Measurements from ENCODE around the gene FSTL1. TPM values are rescaled to one million over a fixed set of nuclear protein-coding genes. Genes with fewer than 3 reads are reported as not detected.

Gene FSTL1
- total RNA-seq, 6 experiments from 2014 or later, result 32.8 to 50.0 (median 45.5) TPM

- Histone ChIP-seq H3K36me3 (peaks cover 0 to 25% (median 2%) of the 10 kb centered on the region in 4 donors), H3K9me3 (no peaks in the 10 kb centered on the region)
- intact Hi-C loops (cut with DNase I), result no loop called here
Observed at GRCh38 chr3:120407508-120408287, 43.1 kb downstream of the FSTL1 start.

DNA sequence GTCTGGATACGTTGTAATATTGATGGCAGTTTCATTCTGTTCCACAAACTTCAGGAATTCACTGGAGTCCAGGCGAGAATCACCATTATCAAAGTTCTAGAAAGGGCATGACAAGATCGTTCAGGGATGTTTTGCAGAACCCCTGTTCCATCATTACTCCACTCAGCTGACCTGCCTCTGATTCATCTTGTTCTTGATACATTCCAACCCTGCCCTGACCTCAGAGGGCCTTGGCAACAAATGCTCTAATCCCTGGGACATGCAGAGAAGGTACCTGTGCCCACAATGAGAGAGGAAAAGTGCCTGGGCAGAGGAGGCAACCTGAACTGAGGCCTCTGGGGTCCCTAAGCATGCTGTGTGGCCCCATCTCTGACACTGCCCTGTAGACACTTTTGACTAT is 45.9 kb downstream of the FSTL1 start:
- intact Hi-C loops (cut with DNase I), result no loop called here
- TF ChIP-seq, protein P1, sequence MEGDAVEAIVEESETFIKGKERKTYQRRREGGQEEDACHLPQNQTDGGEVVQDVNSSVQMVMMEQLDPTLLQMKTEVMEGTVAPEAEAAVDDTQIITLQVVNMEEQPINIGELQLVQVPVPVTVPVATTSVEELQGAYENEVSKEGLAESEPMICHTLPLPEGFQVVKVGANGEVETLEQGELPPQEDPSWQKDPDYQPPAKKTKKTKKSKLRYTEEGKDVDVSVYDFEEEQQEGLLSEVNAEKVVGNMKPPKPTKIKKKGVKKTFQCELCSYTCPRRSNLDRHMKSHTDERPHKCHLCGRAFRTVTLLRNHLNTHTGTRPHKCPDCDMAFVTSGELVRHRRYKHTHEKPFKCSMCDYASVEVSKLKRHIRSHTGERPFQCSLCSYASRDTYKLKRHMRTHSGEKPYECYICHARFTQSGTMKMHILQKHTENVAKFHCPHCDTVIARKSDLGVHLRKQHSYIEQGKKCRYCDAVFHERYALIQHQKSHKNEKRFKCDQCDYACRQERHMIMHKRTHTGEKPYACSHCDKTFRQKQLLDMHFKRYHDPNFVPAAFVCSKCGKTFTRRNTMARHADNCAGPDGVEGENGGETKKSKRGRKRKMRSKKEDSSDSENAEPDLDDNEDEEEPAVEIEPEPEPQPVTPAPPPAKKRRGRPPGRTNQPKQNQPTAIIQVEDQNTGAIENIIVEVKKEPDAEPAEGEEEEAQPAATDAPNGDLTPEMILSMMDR (IDR thresholded peaks at IDR 0.05), result no peak
- no peak for TF ChIP-seq POLR2A (IDR thresholded peaks at IDR 0.05)
- Histone ChIP-seq H3K4me3 (no peak overlapping the region), H3K9me3 (no peaks in the 10 kb centered on the region), H3K27ac (no peak overlapping the region), H3K36me3 (peaks cover 0 to 25% (median 5%) of the 10 kb centered on the region in 4 donors), H3K4me1 (no peaks in the 10 kb centered on the region), H3K27me3 (no peaks in the 10 kb centered on the region)
- ATAC-seq, result no peak
- no peak for DNase-seq
- 79% methylated on average over 3 of the region's 3 CpGs for WGBS (ENCODE audit: insufficient coverage, low coverage, low lambda C conversion rate, missing lambda C conversion rate)

More at GRCh38 chr3:120407508-120408287, 43.1 kb downstream of the FSTL1 start:
- Histone ChIP-seq H3K4me3 (no peak overlapping the region), H3K27me3 (no peaks in the 10 kb centered on the region), H3K27ac (no peak overlapping the region), H3K4me1 (no peaks in the 10 kb centered on the region)
- WGBS (ENCODE audit: insufficient coverage, low coverage, low lambda C conversion rate, missing lambda C conversion rate), result 100% methylated on average over 1 of the region's 2 CpGs
- peak in 1 of 4 donors; percentile 20 for ATAC-seq
- DNase-seq, result no peak
- TF ChIP-seq, protein P1 (IDR thresholded peaks at IDR 0.05), result no peak
- no peak for TF ChIP-seq POLR2A (IDR thresholded peaks at IDR 0.05)

DNA sequence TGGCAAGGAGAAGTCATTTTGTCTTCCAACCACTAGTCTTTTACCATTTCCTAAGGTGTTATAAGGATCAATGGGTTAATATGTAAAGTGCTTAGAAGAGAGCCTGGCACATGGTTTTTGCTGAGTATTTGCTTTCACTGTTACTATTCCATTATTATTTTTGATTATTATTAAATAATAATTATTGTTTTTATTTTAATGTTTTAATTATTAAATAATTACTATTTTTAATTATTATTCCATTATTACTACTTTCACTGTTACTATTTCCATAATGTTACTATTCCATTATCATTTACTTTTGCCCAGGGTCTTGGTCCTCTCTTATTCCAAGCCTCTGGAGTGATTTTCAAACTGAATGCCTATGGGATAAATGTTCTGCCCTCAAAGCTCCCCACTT is 48.5 kb downstream of the FSTL1 start:
- H3K36me3 ChIP-seq, result peaks cover 0 to 9% (median 3%) of the 10 kb centered on the region in 4 donors
- H3K4me3 ChIP-seq, result no peak overlapping the region
- no peaks in the 10 kb centered on the region for H3K27me3 ChIP-seq
- TF ChIP-seq POLR2A (IDR thresholded peaks at IDR 0.05), result no peak
- TF ChIP-seq, protein P1 (IDR thresholded peaks at IDR 0.05), result no peak
- intact Hi-C loops (cut with DNase I), result no loop called here
- no peak overlapping the region for H3K27ac ChIP-seq
- H3K9me3 ChIP-seq, result no peaks in the 10 kb centered on the region
- no peaks in the 10 kb centered on the region for H3K4me1 ChIP-seq
- ATAC-seq (no peak), DNase-seq (no peak)

GRCh38 chr3:120399372-120399771 is 51.4 kb downstream of the FSTL1 start:
- Histone ChIP-seq H3K27ac (no peak overlapping the region), H3K36me3 (peaks cover 0 to 9% (median under 1%) of the 10 kb centered on the region in 4 donors), H3K9me3 (no peaks in the 10 kb centered on the region), H3K4me3 (no peak overlapping the region), H3K27me3 (no peaks in the 10 kb centered on the region), H3K4me1 (no peaks in the 10 kb centered on the region)
- DNase-seq (no peak), ATAC-seq (no peak)
- intact Hi-C loops (cut with DNase I), result no loop called here
- 67% methylated on average over 2 of the region's 2 CpGs for WGBS (ENCODE audit: insufficient coverage, low coverage, low lambda C conversion rate, missing lambda C conversion rate)
- TF ChIP-seq, protein P1 (IDR thresholded peaks at IDR 0.05), result no peak
- no peak for TF ChIP-seq POLR2A (IDR thresholded peaks at IDR 0.05)

Data from right lobe of liver (tissue), 6 donors.